Lower lobe of right lung (tissue), 2 donors: Measurements from ENCODE around the gene TWSG1. TPM values are rescaled to one million over a fixed set of nuclear protein-coding genes. Genes with fewer than 3 reads are reported as not detected.

Source experiments
- ATAC-seq, 2 donors: fragments of 200-7000 bp; cut with Tn5 transposase; one replicate each; pipeline ENCODE4 v1.9.1; 2020 to 2022; ENCODE audit warnings: mild to moderate bottlenecking in 2 of 2, moderate library complexity in 2 of 2
- DNase-seq: peaks from one replicate; pipeline ENCODE4 v3.0.0-alpha.2; 2020
- H3K27ac ChIP-seq: fragments of 200-600 bp; one replicate; pipeline ENCODE4 v1.8.0; 2022
- H3K27me3 ChIP-seq: fragments of 200-600 bp; one replicate; pipeline ENCODE4 v1.8.0; 2022; ENCODE audit warnings: low read depth
- H3K36me3 ChIP-seq: fragments of 200-600 bp; one replicate; pipeline ENCODE4 v1.8.0; 2022; ENCODE audit warnings: mild to moderate bottlenecking
- H3K4me1 ChIP-seq: fragments of 200-600 bp; one replicate; pipeline ENCODE4 v1.8.0; 2022
- H3K4me3 ChIP-seq: fragments of 200-600 bp; one replicate; pipeline ENCODE4 v1.8.0; 2022; ENCODE audit warnings: mild to moderate bottlenecking
- H3K9me3 ChIP-seq: fragments of 200-600 bp; one replicate; pipeline ENCODE4 v1.8.0; 2022
- intact Hi-C: fragments of 100-400 bp; cut with DNase I; formaldehyde crosslinking; loops from one replicate; pipeline ENCODE4 v1.11.0; 2022
- long read RNA-seq: library from polyadenylated mRNA; unstranded; transcript quantifications from one replicate; pipeline ENCODE4 v2.0.0, GENCODE V29; 2021
- total RNA-seq: library from RNA; stranded (reverse); fragmentation: NEBNext Ultra II Directional; extraction: Animal tissue kit (Norgen Biotek cat#: 25700); gene quantifications from one replicate; pipeline ENCODE4 v1.2.1, GENCODE V29; 2021
- TF ChIP-seq, protein P1 (sequence below): fragments of 200-600 bp; IDR thresholded peaks from one replicate; pipeline ENCODE4 v1.8.0; 2022; ENCODE audit warnings: antibody characterized with exemption, mild to moderate bottlenecking
- donor health status: DM: no; HTN: yes; CAD: no; lungs with severe emphysema.

Gene TWSG1
- 31.4 TPM for total RNA-seq
- long read RNA-seq, transcript TWSG1-201 (5 exons, 3,756 nt): major isoform, 77 of 87 reads
- long read RNA-seq, partial matches to known transcripts: 2 of 87 reads
- long read RNA-seq, other reads (novel, unspliced or antisense): 7 of 87 reads

DNA sequence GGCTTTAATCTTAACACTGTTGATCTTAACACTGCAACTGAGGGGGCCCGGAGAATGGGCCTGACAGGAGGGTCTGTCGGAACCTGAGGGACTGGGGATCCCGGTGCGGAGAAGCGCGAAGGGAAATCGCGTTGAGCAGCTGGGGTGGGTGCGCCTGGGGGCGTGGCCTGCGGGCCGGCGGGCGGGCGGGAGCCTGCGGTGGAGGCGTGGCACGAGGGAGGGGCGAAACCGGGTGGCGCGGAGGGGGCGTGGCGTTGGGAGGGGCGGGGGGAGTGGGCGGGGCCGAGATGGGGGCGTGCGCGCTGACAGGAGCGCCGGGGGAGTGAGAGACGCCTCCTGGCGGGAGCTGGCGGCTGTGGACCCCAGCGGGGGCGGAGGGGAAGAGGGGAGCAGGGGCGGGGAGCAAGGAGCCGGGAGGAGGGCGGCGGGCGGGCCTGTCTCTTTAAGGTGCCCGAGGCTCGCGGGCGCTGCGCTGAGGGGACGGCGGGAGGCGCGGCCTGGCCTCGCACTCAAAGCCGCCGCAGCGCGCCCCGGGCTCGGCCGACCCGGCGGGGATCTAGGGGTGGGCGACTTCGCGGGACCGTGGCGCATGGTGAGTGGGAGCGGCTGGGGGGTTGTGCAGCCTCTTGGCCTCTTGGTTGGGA, at the start of gene TWSG1:
Gene TWSG1, plus strand, starts transcription at position 445 of the 644 bp plus-strand sequence. CDS start 2,457 bp downstream, outside the sequence.
- intact Hi-C loops: no loop called here
- TF ChIP-seq, protein P1, sequence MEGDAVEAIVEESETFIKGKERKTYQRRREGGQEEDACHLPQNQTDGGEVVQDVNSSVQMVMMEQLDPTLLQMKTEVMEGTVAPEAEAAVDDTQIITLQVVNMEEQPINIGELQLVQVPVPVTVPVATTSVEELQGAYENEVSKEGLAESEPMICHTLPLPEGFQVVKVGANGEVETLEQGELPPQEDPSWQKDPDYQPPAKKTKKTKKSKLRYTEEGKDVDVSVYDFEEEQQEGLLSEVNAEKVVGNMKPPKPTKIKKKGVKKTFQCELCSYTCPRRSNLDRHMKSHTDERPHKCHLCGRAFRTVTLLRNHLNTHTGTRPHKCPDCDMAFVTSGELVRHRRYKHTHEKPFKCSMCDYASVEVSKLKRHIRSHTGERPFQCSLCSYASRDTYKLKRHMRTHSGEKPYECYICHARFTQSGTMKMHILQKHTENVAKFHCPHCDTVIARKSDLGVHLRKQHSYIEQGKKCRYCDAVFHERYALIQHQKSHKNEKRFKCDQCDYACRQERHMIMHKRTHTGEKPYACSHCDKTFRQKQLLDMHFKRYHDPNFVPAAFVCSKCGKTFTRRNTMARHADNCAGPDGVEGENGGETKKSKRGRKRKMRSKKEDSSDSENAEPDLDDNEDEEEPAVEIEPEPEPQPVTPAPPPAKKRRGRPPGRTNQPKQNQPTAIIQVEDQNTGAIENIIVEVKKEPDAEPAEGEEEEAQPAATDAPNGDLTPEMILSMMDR: no peak
- H3K4me3 ChIP-seq: peak within 1 kb of the TSS; percentile 77

DNA sequence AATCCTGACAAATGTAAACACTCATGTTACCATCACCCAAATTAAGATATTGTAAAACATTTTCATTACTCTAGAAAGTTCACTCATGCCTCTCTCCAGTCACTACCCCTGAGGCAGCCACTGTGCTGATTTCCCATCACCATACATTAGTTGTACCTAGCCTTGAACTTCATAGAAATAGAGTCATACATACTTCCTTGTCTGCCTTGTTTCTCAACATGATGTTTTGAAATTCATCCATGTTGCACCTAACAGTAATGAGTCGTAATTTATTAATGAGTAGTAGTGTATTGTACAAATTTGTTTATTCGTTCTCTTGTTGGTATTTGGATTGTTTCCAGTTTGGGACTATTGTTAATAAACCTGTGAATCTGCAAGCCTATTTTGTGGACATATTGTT, 49.0 kb upstream of the TWSG1 start:
- DNase-seq (no peak), ATAC-seq (no peak)
- intact Hi-C loops: no loop called here
- Histone ChIP-seq H3K4me3 (no peak overlapping the region), H3K27me3 (no peaks in the 10 kb centered on the region), H3K4me1 (no peaks in the 10 kb centered on the region), H3K9me3 (peaks cover 2% of the 10 kb centered on the region), H3K36me3 (peaks cover 16% of the 10 kb centered on the region), H3K27ac (no peak overlapping the region)
- TF ChIP-seq, protein P1: no peak

More for the DNA sequence above, at the start of gene TWSG1:
- H3K27me3 ChIP-seq: no peaks in the 10 kb centered on the region
- DNase-seq: peak; percentile 97
- no peaks in the 10 kb centered on the region for H3K9me3 ChIP-seq
- H3K4me1 ChIP-seq: peaks cover 10% of the 10 kb centered on the region
- ATAC-seq: peak; percentile 97
- peaks cover 21% of the 10 kb centered on the region for H3K36me3 ChIP-seq
- peak within 1 kb of the TSS; percentile 85 for H3K27ac ChIP-seq

DNA sequence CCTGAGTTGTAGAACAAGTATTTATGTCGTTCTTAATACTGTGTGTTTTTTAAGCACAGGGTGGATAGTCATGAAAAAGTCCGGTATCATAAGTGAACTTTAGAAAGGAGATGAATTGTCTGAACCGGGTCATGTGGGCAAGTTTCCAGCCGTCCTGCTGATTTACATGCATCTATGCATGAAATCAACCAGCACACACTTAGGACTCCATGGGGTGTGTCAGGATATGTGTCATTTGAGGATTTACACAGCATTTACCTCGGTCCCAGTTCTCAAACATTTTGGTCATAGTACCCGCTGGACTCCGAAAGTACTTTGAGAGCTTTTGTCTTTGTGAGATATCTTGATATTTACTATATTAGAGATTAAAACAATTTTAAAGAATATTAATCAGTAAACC, 47.5 kb upstream of the TWSG1 start:
- H3K27ac ChIP-seq: no peak overlapping the region
- TF ChIP-seq, protein P1: no peak
- peaks cover 7% of the 10 kb centered on the region for H3K36me3 ChIP-seq
- H3K4me3 ChIP-seq: no peak overlapping the region
- no peaks in the 10 kb centered on the region for H3K27me3 ChIP-seq
- no peak for ATAC-seq
- H3K4me1 ChIP-seq: no peaks in the 10 kb centered on the region
- DNase-seq: no peak
- H3K9me3 ChIP-seq: peaks cover 5% of the 10 kb centered on the region
- intact Hi-C loops: no loop called here

DNA sequence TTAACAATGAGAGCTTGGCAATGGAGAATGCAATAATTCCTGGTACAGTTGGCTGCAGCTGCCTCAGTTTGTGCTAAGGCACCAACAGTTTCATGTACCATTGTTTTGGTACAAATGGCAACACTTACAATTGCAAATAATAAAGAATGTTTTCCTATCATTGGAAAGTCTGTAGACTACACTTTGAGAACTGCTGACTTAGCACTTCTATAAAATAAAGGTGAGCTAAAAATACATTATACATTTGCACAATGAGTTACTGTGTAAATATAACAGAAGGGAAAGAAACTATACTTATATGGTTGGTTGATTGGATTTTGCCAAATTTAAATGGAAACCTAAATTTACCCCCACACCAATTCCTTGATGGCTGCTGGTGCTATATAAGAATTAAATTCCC, 44.9 kb upstream of the TWSG1 start:
- intact Hi-C loops: no loop called here
- Histone ChIP-seq H3K9me3 (peaks cover 16% of the 10 kb centered on the region), H3K27ac (no peak overlapping the region), H3K36me3 (no peaks in the 10 kb centered on the region), H3K4me3 (no peak overlapping the region), H3K4me1 (no peaks in the 10 kb centered on the region), H3K27me3 (no peaks in the 10 kb centered on the region)
- no peak for DNase-seq
- no peak for ATAC-seq
- TF ChIP-seq, protein P1: no peak

DNA sequence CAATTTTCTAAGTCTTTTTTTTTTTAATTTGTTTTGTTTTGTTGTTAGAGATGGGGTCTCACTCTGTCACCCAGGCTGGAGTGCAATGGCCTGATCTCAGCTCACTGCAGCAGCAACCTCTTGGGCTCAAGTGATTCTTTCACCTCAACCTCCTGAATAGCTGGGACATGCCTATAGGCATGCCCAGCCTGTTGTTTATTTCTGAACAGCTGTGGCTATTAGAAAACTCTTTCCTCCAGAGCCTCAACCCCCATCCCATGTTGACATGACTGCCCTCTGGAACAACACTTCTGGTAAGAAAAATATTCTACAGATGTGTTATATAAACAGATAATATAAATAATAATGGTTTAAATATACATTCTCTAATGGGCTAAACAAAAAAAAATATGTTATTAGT, 44.4 kb upstream of the TWSG1 start:
- DNase-seq (no peak), ATAC-seq (no peak)
- H3K27me3 ChIP-seq: no peaks in the 10 kb centered on the region
- TF ChIP-seq, protein P1: no peak
- H3K4me3 ChIP-seq: no peak overlapping the region
- H3K36me3 ChIP-seq: no peaks in the 10 kb centered on the region
- H3K27ac ChIP-seq: no peak overlapping the region
- intact Hi-C loops: no loop called here
- H3K9me3 ChIP-seq: peaks cover 16% of the 10 kb centered on the region
- no peaks in the 10 kb centered on the region for H3K4me1 ChIP-seq
